ENCODE results near the gene SPAG7. TPM values are rescaled to one million over a fixed set of nuclear protein-coding genes. Genes with fewer than 3 reads are reported as not detected.

Gene SPAG7
- 10 to 100 TPM; 37.5 to 67.6 (median 54.1) TPM for total RNA-seq

- no peak for TF ChIP-seq CTCF (IDR thresholded peaks at IDR 0.05; ENCODE audit: low read depth)
Measured at GRCh38 chr17:4967539-4968485, at the start of gene SPAG7. Gene SPAG7 (minus strand): TSS chr17:4967817. CDS start chr17:4967804, 13 bp downstream.

- TF ChIP-seq CTCF (IDR thresholded peaks at IDR 0.05; ENCODE audit: low read depth), result no peak
Measured at GRCh38 chr17:5014357-5014756, 46.7 kb upstream of the SPAG7 start.

- no peak for TF ChIP-seq CTCF (IDR thresholded peaks at IDR 0.05; ENCODE audit: low read depth)
Measured at GRCh38 chr17:5011928-5012327, 44.3 kb upstream of the SPAG7 start.

- no peak for TF ChIP-seq CTCF (IDR thresholded peaks at IDR 0.05; ENCODE audit: low read depth)
Measured at GRCh38 chr17:5003214-5003867, 35.7 kb upstream of the SPAG7 start.

GRCh38 chr17:5002121-5002788, 34.6 kb upstream of the SPAG7 start:
- no peak for TF ChIP-seq CTCF (IDR thresholded peaks at IDR 0.05; ENCODE audit: low read depth)

- no peak for TF ChIP-seq CTCF (IDR thresholded peaks at IDR 0.05; ENCODE audit: low read depth)
Measured at GRCh38 chr17:5000237-5000639, 32.6 kb upstream of the SPAG7 start.
